Coronary artery (tissue), 2 donors: Measurements from ENCODE around the gene ANKRD52.

ENCODE experiments used
- DNase-seq: peaks from one replicate; pipeline ENCODE4 v3.0.0-alpha.2; 2017; ENCODE audit warnings: low spot score
- H3K27ac ChIP-seq, 2 donors: fragments of 200-600 bp; sonication (generic); one replicate each; pipeline ENCODE4 v1.5.1; 2016 to 2019
- H3K4me3 ChIP-seq: fragments of 200-600 bp; sonication (generic); 2 replicates; pipeline ENCODE4 v1.5.1; 2016; ENCODE audit warnings: mild to moderate bottlenecking, moderate library complexity
- TF ChIP-seq, protein P1 (sequence below): fragments of 200-600 bp; sonication (generic); IDR thresholded peaks from one replicate; pipeline ENCODE4 v1.5.1; 2019; ENCODE audit warnings: antibody characterized with exemption

Gene ANKRD52

DNA sequence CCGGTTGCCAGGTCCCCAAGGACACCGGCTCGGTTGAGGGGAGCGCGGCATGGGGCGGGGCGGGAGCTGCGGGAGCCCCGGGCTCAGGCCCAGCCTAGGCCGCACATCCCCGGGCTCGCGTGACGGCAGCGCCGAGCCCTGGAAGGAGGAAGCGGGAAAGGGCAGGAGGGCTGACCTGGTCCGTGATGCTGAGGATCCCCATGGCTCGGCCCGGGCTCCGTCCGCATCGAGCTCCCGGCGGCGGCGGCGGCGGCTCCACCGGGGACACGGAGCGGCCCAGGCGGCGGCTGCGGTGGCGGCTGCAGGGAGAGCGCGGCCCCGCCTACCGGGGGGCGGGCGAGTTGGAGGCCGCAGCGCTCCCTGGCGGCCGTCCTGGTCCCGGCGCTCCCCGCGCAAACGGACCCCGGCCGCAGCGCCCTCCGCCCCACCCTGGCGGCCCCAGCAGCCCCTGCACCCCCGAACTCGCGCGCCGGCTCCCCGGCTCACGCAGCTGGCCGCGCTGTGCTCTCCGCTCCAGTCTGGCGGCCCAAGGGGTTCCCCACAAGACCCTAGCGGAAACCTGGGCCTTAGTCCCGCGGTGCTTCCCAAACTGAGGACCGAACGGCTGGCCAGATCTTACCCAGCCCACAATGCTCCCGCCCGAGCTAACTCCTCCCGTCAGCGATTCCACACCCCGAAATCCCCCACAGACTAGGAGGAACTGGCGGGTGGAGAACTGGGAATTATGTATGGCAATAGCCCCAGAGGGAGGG, at the start of gene ANKRD52:
Gene ANKRD52, minus strand, starts transcription at position 317 of the 752 bp plus-strand sequence. Its CDS starts 115 bp downstream, at position 202.
- TF ChIP-seq, protein P1, sequence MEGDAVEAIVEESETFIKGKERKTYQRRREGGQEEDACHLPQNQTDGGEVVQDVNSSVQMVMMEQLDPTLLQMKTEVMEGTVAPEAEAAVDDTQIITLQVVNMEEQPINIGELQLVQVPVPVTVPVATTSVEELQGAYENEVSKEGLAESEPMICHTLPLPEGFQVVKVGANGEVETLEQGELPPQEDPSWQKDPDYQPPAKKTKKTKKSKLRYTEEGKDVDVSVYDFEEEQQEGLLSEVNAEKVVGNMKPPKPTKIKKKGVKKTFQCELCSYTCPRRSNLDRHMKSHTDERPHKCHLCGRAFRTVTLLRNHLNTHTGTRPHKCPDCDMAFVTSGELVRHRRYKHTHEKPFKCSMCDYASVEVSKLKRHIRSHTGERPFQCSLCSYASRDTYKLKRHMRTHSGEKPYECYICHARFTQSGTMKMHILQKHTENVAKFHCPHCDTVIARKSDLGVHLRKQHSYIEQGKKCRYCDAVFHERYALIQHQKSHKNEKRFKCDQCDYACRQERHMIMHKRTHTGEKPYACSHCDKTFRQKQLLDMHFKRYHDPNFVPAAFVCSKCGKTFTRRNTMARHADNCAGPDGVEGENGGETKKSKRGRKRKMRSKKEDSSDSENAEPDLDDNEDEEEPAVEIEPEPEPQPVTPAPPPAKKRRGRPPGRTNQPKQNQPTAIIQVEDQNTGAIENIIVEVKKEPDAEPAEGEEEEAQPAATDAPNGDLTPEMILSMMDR, result peak; percentile 71
- peak within 1 kb of the TSS; percentile 74 to 93 for H3K27ac ChIP-seq
- DNase-seq, result peak; percentile 86
- peak within 1 kb of the TSS; percentile 97 for H3K4me3 ChIP-seq

DNA sequence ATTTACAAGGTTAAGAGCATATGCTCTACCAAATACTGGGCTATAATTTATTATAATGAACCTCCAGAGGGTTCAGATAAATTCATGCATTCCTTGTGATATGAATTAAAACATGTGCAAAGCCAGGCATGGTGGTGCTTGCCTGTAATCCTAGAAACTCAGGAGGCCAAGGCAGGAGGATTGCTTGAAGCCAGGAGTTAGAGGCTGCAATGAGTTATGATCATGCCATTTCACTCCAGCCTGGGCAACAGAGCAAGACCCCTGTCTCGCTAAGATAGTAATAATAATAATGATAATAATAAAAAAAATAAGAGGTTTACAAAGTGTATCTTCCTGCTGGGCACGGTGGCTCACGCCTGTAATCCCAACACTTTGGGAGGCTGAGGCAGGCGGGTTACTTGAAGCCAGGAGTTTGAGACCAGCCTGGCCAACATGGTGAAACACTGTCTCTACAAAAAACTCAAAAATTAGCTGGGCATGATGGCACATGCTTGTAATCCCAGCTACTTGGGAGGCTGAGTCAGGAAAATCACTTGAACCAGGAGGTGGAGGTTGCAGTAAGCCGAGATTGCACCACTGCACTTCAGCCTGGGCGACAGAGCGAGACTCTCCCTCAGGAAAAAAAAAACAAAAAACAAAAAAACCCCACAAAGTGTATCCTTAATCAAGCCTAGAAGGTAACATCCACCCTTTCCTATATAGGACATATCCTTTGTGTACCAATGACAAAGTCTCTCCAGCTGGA, 49.2 kb upstream of the ANKRD52 start:
- DNase-seq, result no peak

DNA sequence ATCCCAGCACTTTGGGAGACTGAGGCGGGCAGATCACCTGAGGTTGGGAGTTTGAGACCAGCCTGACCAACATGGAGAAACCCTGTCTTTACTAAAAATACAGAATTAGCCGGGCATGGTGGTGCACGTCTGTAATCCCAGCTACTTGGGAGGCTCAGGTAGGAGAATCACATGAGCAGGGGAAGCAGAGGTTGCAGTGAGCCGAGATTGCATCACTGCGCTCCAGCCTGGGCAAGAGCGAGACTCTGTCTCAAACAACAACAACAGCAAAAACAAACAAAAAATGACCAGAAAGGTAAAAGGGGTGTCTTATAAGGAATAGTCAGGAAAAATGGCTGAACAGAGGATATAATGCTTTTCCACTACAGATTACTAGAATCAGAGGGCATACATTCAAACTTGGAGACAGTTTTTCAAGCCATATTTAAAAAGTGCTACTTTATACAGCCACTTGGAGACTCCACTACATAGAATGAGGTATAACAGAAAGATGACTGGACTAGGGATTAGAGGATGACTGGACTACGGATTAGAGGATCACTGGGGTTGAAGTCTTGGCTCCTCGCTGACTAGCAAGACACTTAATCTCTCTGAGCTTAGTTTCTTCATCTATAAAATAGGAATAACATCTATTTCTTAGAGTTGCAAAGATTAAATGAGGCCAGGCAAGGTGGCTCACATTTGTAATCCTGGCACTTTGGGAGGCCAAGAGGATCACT, 46.8 kb upstream of the ANKRD52 start:
- TF ChIP-seq, protein P1, result no peak
- no peak for DNase-seq
- H3K4me3 ChIP-seq, result no peak overlapping the region
- H3K27ac ChIP-seq, result no peak overlapping the region

More for the DNA sequence above, 49.2 kb upstream of the ANKRD52 start:
- Histone ChIP-seq H3K27ac (no peak overlapping the region), H3K4me3 (no peak overlapping the region)
- TF ChIP-seq, protein P1, result no peak

DNA sequence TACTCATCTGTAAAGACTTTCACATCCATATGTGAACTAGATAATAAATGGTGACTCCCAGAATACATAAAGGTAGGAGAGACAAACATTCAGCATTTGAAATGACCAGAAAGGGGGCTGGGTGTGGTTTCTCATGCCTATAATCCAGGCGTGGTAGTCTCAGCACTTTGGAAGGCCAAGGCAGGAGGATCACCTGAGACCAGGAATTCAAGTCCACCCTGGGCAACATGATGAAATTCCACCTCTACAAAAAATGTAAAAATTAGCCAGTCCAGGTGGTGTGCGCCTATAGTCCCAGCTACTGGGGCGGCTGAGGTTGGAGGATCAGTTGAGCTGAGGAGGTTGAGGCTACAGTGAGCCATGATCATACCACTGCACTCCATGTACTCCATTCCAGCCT, 46.1 kb upstream of the ANKRD52 start:
- no peak for DNase-seq
- Histone ChIP-seq H3K27ac (no peak overlapping the region), H3K4me3 (no peak overlapping the region)
- TF ChIP-seq, protein P1, result no peak

DNA sequence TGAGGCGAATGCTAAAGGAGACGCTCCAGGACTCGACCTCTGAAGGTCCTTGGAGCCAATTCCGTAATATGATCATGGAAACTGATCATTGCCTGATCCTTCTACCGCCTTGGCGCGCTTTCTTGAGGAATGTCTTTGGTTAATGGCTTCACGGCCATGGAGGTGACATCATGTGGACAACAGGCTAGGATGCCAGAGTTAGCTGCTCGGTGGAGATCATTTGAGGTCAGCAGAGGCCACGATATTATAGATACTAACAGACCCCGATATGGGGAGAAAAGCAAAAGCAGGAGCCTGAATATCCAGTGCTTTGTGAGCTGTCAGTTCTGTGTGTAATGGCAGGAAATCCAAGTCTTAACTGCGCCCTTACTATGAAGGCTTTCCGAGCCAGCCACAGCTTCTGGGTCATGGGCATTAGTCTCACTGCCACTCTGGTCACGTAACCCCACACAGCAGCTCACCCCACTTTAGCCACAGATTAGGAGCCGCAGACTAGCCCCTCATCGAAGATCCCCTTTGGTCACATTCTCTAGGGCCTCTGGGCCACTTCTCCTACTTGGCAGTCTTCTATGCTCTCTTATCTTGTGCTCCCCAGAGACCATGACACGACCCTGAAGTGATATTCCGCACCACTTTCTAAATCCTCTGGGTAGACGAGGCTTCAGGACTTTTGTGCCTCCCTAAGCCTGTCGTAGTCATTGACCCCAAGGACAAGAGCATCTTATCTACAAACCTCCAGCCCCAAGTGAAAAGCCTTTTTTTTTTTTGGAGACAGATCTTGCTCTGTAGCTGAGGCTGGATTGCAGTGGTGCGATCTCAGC, 42.7 kb upstream of the ANKRD52 start:
- TF ChIP-seq, protein P1, result no peak
- DNase-seq, result no peak
- H3K27ac ChIP-seq, result peak overlapping the region; percentile 86 to 92

DNA sequence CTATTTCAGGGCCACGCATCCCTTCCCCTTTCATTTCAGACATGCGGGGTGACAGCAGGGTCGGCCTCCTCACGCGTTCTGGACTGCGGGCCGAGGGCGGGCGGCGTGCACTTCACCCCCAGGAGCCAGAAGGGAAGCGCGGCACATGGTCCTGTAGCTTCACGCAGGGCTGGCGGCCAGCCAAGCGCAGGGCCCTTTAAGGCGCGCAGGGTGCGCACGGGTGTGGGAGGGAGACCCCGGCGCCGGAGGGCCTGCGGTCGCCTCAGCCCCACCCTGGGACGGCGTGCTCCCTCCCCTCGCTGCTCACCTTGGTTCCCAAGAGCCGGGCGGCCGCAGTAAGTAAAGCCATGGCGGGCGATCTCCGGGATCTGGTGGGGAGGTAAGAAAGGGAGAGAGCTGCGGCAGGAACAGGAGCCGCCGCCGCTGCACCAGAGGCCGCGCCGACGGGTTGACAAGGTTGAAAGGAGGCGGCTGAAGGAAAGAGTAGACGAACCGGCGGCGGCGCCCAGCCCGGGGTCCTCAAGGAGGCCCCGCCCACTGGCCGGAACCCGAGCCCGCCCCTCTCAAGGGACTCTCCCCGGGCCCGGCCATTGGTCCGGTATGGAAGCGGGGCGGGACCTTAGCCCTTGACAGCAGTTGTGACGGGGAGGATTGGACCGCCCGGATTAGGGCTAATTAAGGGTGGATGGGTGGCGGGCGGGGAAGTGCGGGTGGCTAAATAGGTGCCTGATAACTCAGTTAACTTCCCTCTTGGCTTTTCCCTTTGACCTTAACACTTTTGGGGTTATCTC, 41.9 kb upstream of the ANKRD52 start, which contains the start of gene CS:
Gene CS, minus strand, starts transcription at position 478 of the 791 bp plus-strand sequence. Its CDS starts 129 bp downstream, at position 349.
- peak; percentile 99 for DNase-seq
- Histone ChIP-seq H3K4me3 (peak within 1 kb of the TSS; percentile 96), H3K27ac (peak within 1 kb of the TSS; percentile 86 to 92)
- TF ChIP-seq, protein P1, result no peak

More for the DNA sequence above, 42.7 kb upstream of the ANKRD52 start:
- peak overlapping the region; percentile 96 for H3K4me3 ChIP-seq
